ENCODE measurements around the gene DLX4.

The DLX4 gene

DNA sequence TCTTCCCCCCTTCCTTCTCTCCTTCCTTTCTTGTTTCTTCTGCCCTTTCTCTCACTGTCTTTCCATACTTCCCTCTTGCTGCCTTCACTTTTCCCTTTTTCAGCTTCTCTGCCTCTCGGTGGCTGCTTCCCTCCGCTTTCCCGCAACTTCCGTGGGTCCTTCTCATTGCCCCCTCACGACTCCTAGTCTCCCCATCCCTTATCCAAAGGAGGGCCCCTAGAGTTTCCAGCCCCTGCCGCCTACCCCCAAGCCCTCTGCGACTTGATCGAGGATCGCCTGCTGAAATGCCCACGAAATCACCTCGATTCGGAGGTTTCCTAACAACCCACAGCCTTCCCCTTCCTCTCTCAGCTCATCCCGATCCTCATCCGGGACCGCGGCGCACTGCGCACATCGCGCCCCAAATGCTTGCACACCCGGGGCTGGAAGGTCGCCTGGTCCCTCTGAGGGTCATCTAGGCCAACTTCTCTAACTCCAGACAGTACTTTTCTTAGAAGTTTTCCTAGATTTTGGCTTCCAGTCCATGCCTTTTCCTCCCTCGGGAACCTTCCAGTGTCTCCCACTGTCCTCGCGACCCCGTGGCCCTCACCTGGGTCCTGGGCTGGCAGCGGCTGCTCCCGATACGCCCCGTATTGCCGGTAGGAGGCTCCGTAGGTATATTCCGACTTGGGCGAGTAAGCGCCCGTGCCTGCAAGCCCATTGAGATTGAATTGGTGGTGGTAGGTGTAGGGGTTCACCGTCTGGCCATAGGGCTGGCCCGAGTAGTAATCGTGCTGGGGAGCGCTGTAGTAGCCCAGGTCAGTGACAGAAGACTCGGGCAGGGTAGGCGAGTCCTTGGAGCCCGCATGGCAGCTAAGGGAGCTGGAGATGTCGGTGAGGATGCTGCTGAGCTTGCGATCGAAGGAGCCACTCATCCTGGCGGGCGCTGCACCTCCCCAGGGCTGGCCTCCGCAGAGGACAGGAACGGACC, 25.4 kb downstream of the DLX4 start:
- no peaks in the 10 kb centered on the region for H3K4me1 ChIP-seq (ENCODE audit: insufficient read depth, low read length, poor library complexity, severe bottlenecking)
- H3K9me2 ChIP-seq (replicated peaks; ENCODE audit: low read depth, low read length) = no peaks in the 10 kb centered on the region
- H3K36me3 ChIP-seq (ENCODE audit: insufficient read depth, low read length) = no peaks in the 10 kb centered on the region
- no peaks in the 10 kb centered on the region for H4K20me1 ChIP-seq (ENCODE audit: insufficient read depth, low read length, poor library complexity, severe bottlenecking)
- no peak overlapping the region for H3K4me2 ChIP-seq (ENCODE audit: low read depth, low read length, poor library complexity, severe bottlenecking)
- TF ChIP-seq, protein P1, sequence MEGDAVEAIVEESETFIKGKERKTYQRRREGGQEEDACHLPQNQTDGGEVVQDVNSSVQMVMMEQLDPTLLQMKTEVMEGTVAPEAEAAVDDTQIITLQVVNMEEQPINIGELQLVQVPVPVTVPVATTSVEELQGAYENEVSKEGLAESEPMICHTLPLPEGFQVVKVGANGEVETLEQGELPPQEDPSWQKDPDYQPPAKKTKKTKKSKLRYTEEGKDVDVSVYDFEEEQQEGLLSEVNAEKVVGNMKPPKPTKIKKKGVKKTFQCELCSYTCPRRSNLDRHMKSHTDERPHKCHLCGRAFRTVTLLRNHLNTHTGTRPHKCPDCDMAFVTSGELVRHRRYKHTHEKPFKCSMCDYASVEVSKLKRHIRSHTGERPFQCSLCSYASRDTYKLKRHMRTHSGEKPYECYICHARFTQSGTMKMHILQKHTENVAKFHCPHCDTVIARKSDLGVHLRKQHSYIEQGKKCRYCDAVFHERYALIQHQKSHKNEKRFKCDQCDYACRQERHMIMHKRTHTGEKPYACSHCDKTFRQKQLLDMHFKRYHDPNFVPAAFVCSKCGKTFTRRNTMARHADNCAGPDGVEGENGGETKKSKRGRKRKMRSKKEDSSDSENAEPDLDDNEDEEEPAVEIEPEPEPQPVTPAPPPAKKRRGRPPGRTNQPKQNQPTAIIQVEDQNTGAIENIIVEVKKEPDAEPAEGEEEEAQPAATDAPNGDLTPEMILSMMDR (conservative IDR thresholded peaks at IDR 0.05; ENCODE audit: low read length) = no peak
- TF ChIP-seq EZH2phosphoT487 (IDR thresholded peaks at IDR 0.05; ENCODE audit: borderline replicate concordance) = no peak
- H3K4me3 ChIP-seq (ENCODE audit: low read length, poor library complexity, severe bottlenecking) = no peak overlapping the region
- no peaks in the 10 kb centered on the region for H3F3A ChIP-seq (ENCODE audit: low read depth)
- H3K9ac ChIP-seq (ENCODE audit: low read depth, low read length, poor library complexity, severe bottlenecking) = no peak overlapping the region
- no peaks in the 10 kb centered on the region for H3K27me3 ChIP-seq (ENCODE audit: insufficient read depth, low read length, poor library complexity, severe bottlenecking)
- H3K9me3 ChIP-seq (ENCODE audit: insufficient read depth, low read depth, low read length) = no peaks in the 10 kb centered on the region
- H2AFZ ChIP-seq (ENCODE audit: low read length) = no peak overlapping the region
- no peaks in the 10 kb centered on the region for H3K79me2 ChIP-seq (ENCODE audit: insufficient read depth, low read length)

DNA sequence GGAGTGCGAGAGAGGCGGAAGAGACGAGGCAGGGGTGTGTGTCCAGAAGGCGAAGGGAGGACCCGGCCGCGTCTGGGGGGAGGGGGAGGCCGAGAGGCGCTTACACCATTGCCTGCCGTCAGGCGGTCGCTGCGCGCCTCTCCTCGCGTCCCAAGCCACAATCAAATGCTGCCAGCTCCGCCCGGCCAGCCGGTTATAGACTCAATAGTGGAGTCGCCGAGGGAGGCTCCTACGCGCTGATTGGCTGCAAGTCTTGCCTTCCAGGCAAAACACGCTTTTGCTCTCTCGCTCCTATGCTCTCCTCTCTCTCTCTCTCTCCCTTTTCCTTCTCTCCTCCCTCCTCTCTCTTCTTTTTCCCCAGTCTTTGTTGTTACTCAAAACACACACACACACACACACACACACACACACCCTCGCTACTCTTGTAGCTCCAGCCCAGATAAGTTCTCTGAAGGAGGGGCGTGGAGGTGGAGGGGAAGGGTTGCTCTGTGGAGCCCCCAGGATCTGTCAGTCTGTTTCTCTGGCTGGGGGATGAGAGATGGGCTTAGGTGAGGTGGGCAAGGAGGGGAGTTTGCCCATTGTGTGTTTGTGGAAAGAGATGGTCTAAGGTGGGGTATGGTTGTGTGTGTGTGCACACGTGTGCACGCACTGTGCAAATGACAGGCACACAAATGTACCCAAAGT, 26.2 kb downstream of the DLX4 start, which contains the start of gene DLX3:
DLX3 (minus strand) TSS at position 170 of the 684 bp plus-strand sequence. CDS start 226 bp downstream, outside the sequence.
- no peaks in the 10 kb centered on the region for H3K36me3 ChIP-seq (ENCODE audit: insufficient read depth, low read length)
- H4K20me1 ChIP-seq (ENCODE audit: insufficient read depth, low read length, poor library complexity, severe bottlenecking) = no peaks in the 10 kb centered on the region
- H3K79me2 ChIP-seq (ENCODE audit: insufficient read depth, low read length) = no peaks in the 10 kb centered on the region
- H3K9me3 ChIP-seq (ENCODE audit: insufficient read depth, low read depth, low read length) = no peaks in the 10 kb centered on the region
- H3K9ac ChIP-seq (ENCODE audit: low read depth, low read length, poor library complexity, severe bottlenecking) = no peak within 1 kb of the TSS
- H3K9me2 ChIP-seq (replicated peaks; ENCODE audit: low read depth, low read length) = no peaks in the 10 kb centered on the region
- no peaks in the 10 kb centered on the region for H3K27me3 ChIP-seq (ENCODE audit: insufficient read depth, low read length, poor library complexity, severe bottlenecking)
- no peaks in the 10 kb centered on the region for H3F3A ChIP-seq (ENCODE audit: low read depth)
- no peaks in the 10 kb centered on the region for H3K4me1 ChIP-seq (ENCODE audit: insufficient read depth, low read length, poor library complexity, severe bottlenecking)
- no peak within 1 kb of the TSS for H2AFZ ChIP-seq (ENCODE audit: low read length)
- no peak for TF ChIP-seq EZH2phosphoT487 (IDR thresholded peaks at IDR 0.05; ENCODE audit: borderline replicate concordance)
- TF ChIP-seq, protein P1 (conservative IDR thresholded peaks at IDR 0.05; ENCODE audit: low read length) = no peak
- H3K4me2 ChIP-seq (ENCODE audit: low read depth, low read length, poor library complexity, severe bottlenecking) = no peak within 1 kb of the TSS
- H3K4me3 ChIP-seq (ENCODE audit: low read length, poor library complexity, severe bottlenecking) = no peak within 1 kb of the TSS

DNA sequence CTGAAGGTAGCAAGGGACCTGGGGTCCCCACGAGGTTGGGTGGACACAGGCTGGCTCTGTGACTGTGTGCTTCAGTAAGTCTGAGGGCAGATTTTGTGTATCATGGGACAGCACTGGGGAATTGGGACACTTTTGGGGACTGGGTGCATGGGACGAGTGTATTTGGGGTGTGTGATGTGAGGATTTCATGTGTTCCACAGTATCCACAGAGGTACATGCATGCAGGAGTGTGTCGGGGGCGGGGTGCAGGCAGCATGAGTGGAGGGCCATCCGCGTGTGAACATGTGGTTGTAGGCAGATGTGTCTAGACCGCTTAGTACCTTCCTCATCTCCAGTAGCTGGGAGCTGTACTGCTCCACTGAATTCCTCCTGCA, 27.1 kb downstream of the DLX4 start:
- Histone ChIP-seq H3F3A (ENCODE audit: low read depth) (no peaks in the 10 kb centered on the region), H3K4me1 (ENCODE audit: insufficient read depth, low read length, poor library complexity, severe bottlenecking) (no peaks in the 10 kb centered on the region), H3K4me2 (ENCODE audit: low read depth, low read length, poor library complexity, severe bottlenecking) (peak overlapping the region; percentile 82), H3K9me2 (replicated peaks; ENCODE audit: low read depth, low read length) (no peaks in the 10 kb centered on the region), H3K27me3 (ENCODE audit: insufficient read depth, low read length, poor library complexity, severe bottlenecking) (no peaks in the 10 kb centered on the region), H3K79me2 (ENCODE audit: insufficient read depth, low read length) (no peaks in the 10 kb centered on the region), H2AFZ (ENCODE audit: low read length) (no peak overlapping the region), H3K4me3 (ENCODE audit: low read length, poor library complexity, severe bottlenecking) (no peak overlapping the region), H3K9me3 (ENCODE audit: insufficient read depth, low read depth, low read length) (no peaks in the 10 kb centered on the region), H4K20me1 (ENCODE audit: insufficient read depth, low read length, poor library complexity, severe bottlenecking) (no peaks in the 10 kb centered on the region), H3K36me3 (ENCODE audit: insufficient read depth, low read length) (no peaks in the 10 kb centered on the region), H3K9ac (ENCODE audit: low read depth, low read length, poor library complexity, severe bottlenecking) (no peak overlapping the region)
- no peak for TF ChIP-seq EZH2phosphoT487 (IDR thresholded peaks at IDR 0.05; ENCODE audit: borderline replicate concordance)
- TF ChIP-seq, protein P1 (conservative IDR thresholded peaks at IDR 0.05; ENCODE audit: low read length) = no peak
